HG03432 (cell line): ENCODE measurements around the gene ZDHHC18.
"Not testable (repeated sequence)": the region's sequence is repeated elsewhere in the genome, so short reads cannot be mapped to it uniquely, and the experiment has no call there.

Source experiments
- ATAC-seq: cut with Tn5 transposase; IDR thresholded peaks from one replicate; pipeline ENCODE4 v1.9.1; 2021; ENCODE audit warnings: mild to moderate bottlenecking, moderate library complexity; ENCODE audit not compliant: unreplicated experiment

Gene ZDHHC18

GRCh38 chr1:26831546-26832248 lies 5.2 kb downstream of the ZDHHC18 start:
- ATAC-seq, result no peak

GRCh38 chr1:26832249-26832960 lies 5.9 kb downstream of the ZDHHC18 start:
- ATAC-seq, result no peak

DNA sequence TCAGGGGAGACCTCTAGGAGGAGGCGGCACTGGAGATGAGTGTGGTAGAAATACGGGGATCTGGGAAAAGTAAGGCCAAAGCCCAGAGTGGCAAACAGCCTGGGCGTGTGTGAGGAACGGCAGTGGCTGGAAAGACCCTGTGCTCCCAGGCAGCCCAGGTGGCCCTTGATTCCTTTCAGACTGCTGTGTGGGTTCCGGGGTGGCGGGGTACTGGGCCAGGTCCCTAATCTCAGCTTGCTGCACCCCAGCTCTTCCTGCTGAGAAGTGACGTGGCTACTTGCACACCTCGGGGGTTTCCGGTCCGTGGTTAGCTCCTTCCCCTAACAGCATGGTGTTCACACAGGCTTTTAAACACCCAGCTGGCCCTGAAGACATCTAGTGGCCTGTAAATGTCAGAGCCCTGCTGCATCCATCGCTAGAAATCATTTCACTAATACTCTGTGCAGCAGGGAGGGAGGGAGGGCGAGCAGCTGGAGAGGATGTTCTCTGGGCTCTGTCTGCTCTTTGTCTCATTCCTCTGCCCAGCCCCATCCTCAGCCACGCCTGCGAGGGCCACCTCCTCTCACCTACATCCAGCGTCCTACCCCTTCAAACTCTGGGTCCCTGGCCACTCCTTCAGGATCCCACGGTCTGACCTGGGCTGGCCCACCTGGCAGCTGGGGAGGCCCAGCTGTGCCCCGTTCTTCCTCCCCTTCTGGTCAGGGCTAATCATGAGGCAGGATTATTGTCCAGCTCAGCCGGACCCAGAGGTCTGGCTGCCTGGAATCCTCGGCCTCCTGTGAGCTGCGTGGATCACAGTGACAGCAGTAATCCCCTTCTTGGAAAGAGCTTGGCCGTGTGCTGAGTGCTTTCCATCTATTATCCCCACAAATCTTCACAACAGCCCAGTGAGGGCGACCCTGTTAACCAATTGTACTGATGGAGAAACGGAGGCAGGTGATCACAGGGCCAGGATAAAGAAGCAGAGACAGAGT lies 7.2 kb downstream of the ZDHHC18 start:
- ATAC-seq, result peak; percentile 84

DNA sequence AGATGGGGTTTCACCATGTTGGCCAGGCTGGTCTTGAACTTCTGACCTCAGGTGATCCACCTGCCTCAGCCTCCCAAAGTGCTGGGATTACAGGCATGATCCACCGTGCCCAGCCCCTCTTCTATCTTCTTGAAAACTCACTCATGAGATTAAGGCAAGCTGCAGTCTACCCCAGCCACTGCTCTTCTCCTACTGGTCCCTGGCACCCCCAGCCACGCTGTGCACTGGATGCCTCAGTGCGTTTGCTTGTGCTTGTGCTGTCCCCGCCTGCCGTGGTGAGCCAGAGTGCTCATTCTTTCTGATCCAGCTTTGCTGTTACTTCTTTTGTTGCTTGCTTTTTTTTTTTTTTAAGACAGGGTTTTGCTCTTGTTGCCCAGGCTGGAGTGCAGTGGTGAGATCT lies 11.2 kb downstream of the ZDHHC18 start:
- ATAC-seq, result not testable (repeated sequence)

DNA sequence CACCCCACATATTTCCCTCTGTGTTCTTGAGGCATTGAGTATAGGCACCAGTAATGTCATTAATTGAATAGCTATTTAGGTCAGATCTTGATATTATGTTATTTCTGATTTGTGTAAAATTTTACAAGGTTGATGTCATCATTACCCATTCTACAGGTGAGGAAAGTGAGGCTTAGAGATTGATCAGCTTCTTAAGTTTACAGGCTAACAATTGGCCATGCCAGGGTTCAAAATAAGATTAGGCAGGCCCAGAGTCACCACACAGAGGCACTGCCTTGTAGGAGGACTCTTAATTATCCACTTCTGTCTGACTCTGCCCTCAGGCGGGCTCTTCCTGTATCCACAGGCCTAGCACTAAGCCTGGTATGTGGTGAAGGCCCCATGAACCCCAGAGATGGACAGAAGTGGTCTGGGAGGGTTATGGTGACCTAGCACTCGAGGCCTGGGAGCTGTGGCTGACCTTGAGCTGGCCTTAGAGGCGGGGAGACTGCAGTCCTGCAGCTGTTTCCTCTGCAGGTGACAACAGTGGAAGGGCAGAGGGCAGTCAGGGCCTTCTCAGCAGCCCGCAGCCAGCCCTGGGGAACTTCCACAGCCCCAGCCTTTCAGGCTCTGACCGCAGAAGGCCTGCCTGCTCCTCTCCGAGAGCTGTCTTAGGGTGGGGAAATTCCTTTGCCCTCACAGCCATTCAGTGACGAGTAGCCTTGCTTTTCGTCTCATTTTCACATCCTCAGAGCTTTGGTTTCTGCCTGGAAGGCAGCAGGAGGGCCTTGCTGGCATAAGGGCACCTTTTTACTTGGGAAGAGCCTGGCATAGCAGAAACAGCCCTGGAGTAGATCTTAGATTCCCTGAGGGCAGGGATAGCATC lies 12.2 kb downstream of the ZDHHC18 start:
- peak; percentile 90 for ATAC-seq

GRCh38 chr1:26839339-26839722 lies 12.8 kb downstream of the ZDHHC18 start:
- ATAC-seq, result peak; percentile 13

DNA sequence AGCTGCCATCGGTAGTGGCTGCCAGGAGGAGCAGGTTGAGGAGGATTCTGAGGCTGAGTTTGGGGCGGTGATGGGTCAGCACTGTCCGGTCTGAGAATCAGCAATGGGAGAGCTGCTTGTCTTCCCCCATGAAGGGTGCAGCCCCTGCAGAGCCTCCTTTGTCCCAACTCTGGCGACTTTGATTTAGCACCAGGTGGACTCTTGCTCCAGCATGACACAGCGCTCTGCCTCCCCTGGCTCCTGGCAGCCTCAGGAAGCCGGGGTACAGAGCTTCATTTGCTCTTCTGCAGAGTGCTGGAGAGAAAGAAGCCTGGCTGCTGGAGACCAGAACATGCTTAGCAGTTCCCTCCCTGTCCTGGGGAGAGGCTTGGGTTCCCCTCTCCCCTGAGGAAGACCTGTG lies 13.3 kb downstream of the ZDHHC18 start:
- no peak for ATAC-seq

GRCh38 chr1:26844424-26845196 lies 18.1 kb downstream of the ZDHHC18 start:
- ATAC-seq, result no peak

DNA sequence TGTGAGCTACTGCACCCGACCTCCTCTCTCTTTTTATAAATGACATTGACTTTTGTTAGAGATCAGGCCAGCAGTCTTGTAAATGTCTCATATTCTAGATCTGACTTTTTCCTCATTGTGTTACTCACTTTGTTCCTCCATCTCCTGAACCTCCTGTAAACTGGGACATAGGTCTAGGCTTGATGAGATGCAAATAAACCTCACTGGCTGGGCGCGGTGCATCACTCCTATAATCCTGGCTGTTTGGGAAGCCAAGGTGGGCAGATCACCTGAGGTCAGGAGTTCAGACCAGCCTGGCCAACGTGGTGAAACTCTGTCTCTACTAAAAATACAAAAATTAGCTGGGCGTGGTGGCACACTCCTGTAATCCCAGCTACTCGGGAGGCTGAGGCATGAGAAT lies 21.3 kb downstream of the ZDHHC18 start:
- ATAC-seq, result not testable (repeated sequence)

DNA sequence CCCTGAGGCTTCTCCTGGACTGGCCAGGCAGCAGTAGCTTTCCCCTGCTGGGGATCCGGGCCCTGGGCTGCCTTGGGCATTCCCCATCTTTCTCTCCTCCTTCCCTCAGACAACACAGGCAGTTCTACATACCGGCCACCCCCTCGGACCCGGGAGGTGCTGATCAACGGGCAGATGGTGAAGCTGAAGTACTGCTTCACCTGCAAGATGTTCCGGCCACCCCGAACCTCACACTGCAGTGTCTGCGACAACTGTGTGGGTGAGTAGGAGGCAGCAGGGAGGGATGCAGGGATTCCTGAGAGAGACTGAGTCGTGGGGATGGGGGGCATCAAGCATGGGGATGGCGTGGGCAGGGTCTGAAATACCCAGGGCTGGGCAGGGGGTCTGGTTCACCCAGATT lies 22.0 kb downstream of the ZDHHC18 start:
- ATAC-seq, result no peak

- no peak for ATAC-seq
Measured at GRCh38 chr1:26848941-26849774, 22.7 kb downstream of the ZDHHC18 start.

- ATAC-seq, result no peak
Measured at GRCh38 chr1:26851106-26851684, 24.7 kb downstream of the ZDHHC18 start.

DNA sequence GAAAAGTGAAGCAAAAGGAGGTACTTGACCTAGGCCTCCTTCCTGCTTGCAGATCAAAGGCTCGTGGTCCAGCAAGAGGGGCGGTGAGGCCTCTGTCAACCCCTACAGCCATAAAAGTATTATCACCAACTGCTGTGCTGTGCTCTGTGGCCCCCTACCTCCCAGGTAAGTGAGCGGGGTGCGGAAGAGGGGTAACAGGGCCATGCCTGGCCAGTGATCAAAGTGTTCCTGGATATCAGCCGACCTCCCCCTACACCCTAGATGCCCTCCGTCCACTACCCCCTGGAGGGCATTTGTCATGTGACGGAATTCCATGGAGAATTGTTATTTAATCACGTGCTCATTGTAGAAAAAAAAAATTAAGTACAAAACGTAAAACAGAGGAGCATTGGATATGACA lies 26.2 kb downstream of the ZDHHC18 start:
- no peak for ATAC-seq

DNA sequence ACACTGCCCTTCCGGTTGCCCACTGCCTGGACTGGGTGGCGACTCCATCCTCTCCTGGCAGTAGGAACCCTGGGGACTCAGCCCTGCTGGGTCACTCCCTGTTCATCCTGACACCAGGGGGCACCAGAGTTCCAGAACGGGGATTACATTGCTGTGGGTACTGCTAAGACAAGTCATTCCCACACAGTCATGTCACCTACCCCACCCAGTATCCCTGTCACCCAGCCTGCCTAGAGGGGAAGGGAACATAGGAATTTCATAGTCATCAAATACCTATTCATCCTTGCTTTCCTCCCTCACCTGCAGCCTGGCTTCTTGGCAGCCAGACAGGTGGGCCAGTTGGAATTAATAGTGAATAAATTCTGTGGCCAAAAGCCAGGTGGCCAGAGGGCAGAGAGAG lies 26.7 kb downstream of the ZDHHC18 start:
- no peak for ATAC-seq

DNA sequence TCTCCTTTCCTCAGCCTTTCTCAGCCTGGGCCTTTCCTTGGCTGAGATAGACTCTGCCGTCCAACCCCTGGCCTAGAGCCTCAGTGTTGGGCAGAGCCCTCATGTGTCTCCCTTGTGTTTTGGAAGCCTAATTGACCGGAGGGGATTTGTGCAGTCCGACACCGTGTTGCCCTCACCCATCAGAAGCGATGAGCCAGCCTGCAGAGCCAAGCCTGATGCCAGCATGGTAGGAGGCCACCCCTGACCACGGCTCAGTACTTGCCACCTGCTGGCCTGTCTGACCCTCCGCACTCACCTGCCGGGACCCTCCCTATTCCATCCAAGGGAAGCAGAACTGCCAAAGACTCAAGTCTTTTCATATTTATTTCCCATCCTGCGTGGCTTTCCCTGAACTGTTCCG lies 27.1 kb downstream of the ZDHHC18 start:
- no peak for ATAC-seq

DNA sequence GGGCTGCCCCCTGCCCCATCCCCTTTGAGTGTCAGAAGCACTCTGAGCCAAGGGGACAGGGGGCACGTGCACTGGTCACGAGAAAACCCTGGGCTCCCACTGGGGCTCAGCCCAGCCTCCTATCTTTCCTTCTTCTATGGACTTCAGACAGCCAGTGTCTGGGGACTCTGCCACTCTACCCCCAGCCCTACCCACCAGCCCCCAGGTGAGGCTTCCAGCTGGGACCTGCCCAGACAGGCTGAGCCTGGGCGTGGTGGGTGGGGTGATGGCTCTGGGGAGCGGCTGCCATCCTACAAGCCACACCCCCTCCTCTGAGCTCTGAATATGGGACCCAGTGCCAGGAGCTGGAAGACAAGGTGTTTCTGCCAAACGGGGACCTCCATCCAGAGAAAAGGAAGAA lies 28.4 kb downstream of the ZDHHC18 start:
- no peak for ATAC-seq

GRCh38 chr1:26855636-26856035 lies 29.1 kb downstream of the ZDHHC18 start:
- ATAC-seq, result no peak

DNA sequence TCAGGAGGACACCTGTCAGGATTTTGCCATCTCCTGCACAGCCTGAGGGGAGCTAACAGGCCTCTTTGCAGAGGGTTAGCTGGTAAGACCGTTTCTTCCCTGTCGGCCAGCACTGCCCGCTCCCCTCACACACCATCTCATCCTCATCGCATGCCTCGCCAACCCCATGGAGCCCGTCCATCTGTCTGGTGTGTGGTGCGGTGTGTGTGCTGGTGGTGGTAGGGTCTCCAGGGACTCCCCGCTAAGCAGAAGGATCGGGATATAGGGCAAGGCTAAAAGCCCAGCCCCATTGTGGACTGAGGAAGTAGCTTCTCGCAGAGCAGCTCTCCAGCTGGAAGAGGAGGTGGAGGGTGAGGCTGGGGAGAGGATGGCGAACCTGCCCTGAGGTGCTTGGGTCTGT lies 29.7 kb downstream of the ZDHHC18 start:
- no peak for ATAC-seq
